HG03520 (cell line): ENCODE data around the gene MRM2.

ENCODE experiments used
- ATAC-seq: cut with Tn5 transposase; IDR thresholded peaks from one replicate; pipeline ENCODE4 v1.9.1; 2021; ENCODE audit warnings: mild to moderate bottlenecking, moderate library complexity; ENCODE audit not compliant: unreplicated experiment

MRM2 gene

GRCh38 chr7:2225336-2225735 lies 16.7 kb downstream of the MRM2 start:
- no peak for ATAC-seq

- no peak for ATAC-seq
These were observed 17.1 kb downstream of the MRM2 start for GRCh38 chr7:2224934-2225333.

GRCh38 chr7:2224491-2224928 lies 17.5 kb downstream of the MRM2 start:
- ATAC-seq = no peak

GRCh38 chr7:2223321-2223720 lies 18.7 kb downstream of the MRM2 start:
- ATAC-seq = no peak

- ATAC-seq = no peak
These were observed 19.5 kb downstream of the MRM2 start for GRCh38 chr7:2222516-2222915.

- ATAC-seq = no peak
These were observed 21.1 kb downstream of the MRM2 start for GRCh38 chr7:2220954-2221353.

- ATAC-seq = no peak
These were observed 21.5 kb downstream of the MRM2 start for GRCh38 chr7:2220506-2220905.

- ATAC-seq = no peak
These were observed 22.0 kb downstream of the MRM2 start for GRCh38 chr7:2220030-2220429.

GRCh38 chr7:2219606-2220005 lies 22.4 kb downstream of the MRM2 start:
- ATAC-seq = no peak

- ATAC-seq = no peak
These were observed 22.9 kb downstream of the MRM2 start for GRCh38 chr7:2219136-2219535.

- no peak for ATAC-seq
These were observed 23.6 kb downstream of the MRM2 start for GRCh38 chr7:2218444-2218785.

GRCh38 chr7:2217716-2218443 lies 24.1 kb downstream of the MRM2 start:
- ATAC-seq = no peak

- no peak for ATAC-seq
These were observed 24.8 kb downstream of the MRM2 start for GRCh38 chr7:2217206-2217605.

GRCh38 chr7:2215851-2216250 lies 26.2 kb downstream of the MRM2 start:
- ATAC-seq = no peak

- no peak for ATAC-seq
These were observed 27.4 kb downstream of the MRM2 start for GRCh38 chr7:2214636-2215035.

GRCh38 chr7:2213551-2214215 lies 28.3 kb downstream of the MRM2 start:
- ATAC-seq = no peak

- no peak for ATAC-seq
These were observed 29.1 kb downstream of the MRM2 start for GRCh38 chr7:2212906-2213305.

GRCh38 chr7:2211926-2212325 lies 30.1 kb downstream of the MRM2 start:
- no peak for ATAC-seq

GRCh38 chr7:2211259-2211880 lies 30.6 kb downstream of the MRM2 start:
- ATAC-seq = no peak

GRCh38 chr7:2210551-2211258 lies 31.3 kb downstream of the MRM2 start:
- no peak for ATAC-seq

- no peak for ATAC-seq
These were observed 32.1 kb downstream of the MRM2 start for GRCh38 chr7:2209961-2210323.
